Epidermal melanocyte (primary cell): ENCODE results near the gene DACH1.
"Not testable (repeated sequence)": the region's sequence is repeated elsewhere in the genome, so short reads cannot be mapped to it uniquely, and the experiment has no call there.

Experiments used
- DNase-seq: peaks from one replicate; pipeline ENCODE4 v3.0.0; 2011; ENCODE audit warnings: low spot score; ENCODE audit not compliant: insufficient read length

DACH1 gene

GRCh38 chr13:71780546-71780945 is 86.5 kb downstream of the DACH1 start:
- no peak for DNase-seq

GRCh38 chr13:71778998-71779397 is 88.0 kb downstream of the DACH1 start:
- not testable (repeated sequence) for DNase-seq

- no peak for DNase-seq
These were observed 91.0 kb downstream of the DACH1 start for GRCh38 chr13:71775966-71776365.

GRCh38 chr13:71774863-71775262 is 92.1 kb downstream of the DACH1 start:
- no peak for DNase-seq

GRCh38 chr13:71773531-71773930 is 93.5 kb downstream of the DACH1 start:
- no peak for DNase-seq

- no peak for DNase-seq
These were observed 94.6 kb downstream of the DACH1 start for GRCh38 chr13:71772361-71772760.

- DNase-seq: no peak
These were observed 95.9 kb downstream of the DACH1 start for GRCh38 chr13:71771144-71771543.

GRCh38 chr13:71770710-71771109 is 96.3 kb downstream of the DACH1 start:
- no peak for DNase-seq

- no peak for DNase-seq
These were observed 98.1 kb downstream of the DACH1 start for GRCh38 chr13:71768881-71769280.

GRCh38 chr13:71759651-71760511 is 107.1 kb downstream of the DACH1 start:
- DNase-seq: no peak

GRCh38 chr13:71758828-71759227 is 108.2 kb downstream of the DACH1 start:
- no peak for DNase-seq

- no peak for DNase-seq
These were observed 112.5 kb downstream of the DACH1 start for GRCh38 chr13:71754407-71754974.

- DNase-seq: no peak
These were observed 114.1 kb downstream of the DACH1 start for GRCh38 chr13:71752775-71753513.

- DNase-seq: no peak
These were observed 115.9 kb downstream of the DACH1 start for GRCh38 chr13:71751073-71751472.

GRCh38 chr13:71730267-71730666 is 136.7 kb downstream of the DACH1 start:
- DNase-seq: no peak

- DNase-seq: no peak
These were observed 137.6 kb downstream of the DACH1 start for GRCh38 chr13:71729441-71729840.

- no peak for DNase-seq
These were observed 139.3 kb downstream of the DACH1 start for GRCh38 chr13:71727662-71728061.

- no peak for DNase-seq
These were observed 140.0 kb downstream of the DACH1 start for GRCh38 chr13:71727042-71727441.

- DNase-seq: no peak
These were observed 144.8 kb downstream of the DACH1 start for GRCh38 chr13:71722206-71722605.

GRCh38 chr13:71721104-71721503 is 145.9 kb downstream of the DACH1 start:
- no peak for DNase-seq

- DNase-seq: no peak
These were observed 148.1 kb downstream of the DACH1 start for GRCh38 chr13:71718931-71719330.

GRCh38 chr13:71714802-71715375 is 152.1 kb downstream of the DACH1 start:
- DNase-seq: no peak
